CD4-positive, alpha-beta T cell treated with Interleukin-12 subunit alpha and Interleukin-12 subunit beta, for 1 hour (primary cell): ENCODE results near the gene MTHFR.
A peak's percentile ranks its signal among the peaks of the same experiment; 100 is the strongest.
"Not testable (repeated sequence)": the region's sequence is repeated elsewhere in the genome, so short reads cannot be mapped to it uniquely, and the experiment has no call there.

Experiments
- DNase-seq: peaks from one replicate; pipeline ENCODE4 v3.0.0-alpha.2; 2020

Gene MTHFR

GRCh38 chr1:11831945-11832725 is 26.4 kb upstream of the MTHFR start:
- no peak for DNase-seq

- DNase-seq = no peak
Observed at GRCh38 chr1:11828511-11828910, 22.7 kb upstream of the MTHFR start.

GRCh38 chr1:11826946-11827345 is 21.2 kb upstream of the MTHFR start:
- DNase-seq = no peak

- no peak for DNase-seq
Observed at GRCh38 chr1:11825131-11825530, 19.4 kb upstream of the MTHFR start.

GRCh38 chr1:11823366-11824137 is 17.8 kb upstream of the MTHFR start:
- no peak for DNase-seq

GRCh38 chr1:11822091-11822490 is 16.3 kb upstream of the MTHFR start:
- no peak for DNase-seq

GRCh38 chr1:11817192-11817591 is 11.4 kb upstream of the MTHFR start:
- DNase-seq = no peak

GRCh38 chr1:11813021-11813420 is 7.3 kb upstream of the MTHFR start:
- no peak for DNase-seq

- no peak for DNase-seq
Observed at GRCh38 chr1:11807133-11807532, 1.4 kb upstream of the MTHFR start.

- DNase-seq = peak; percentile 27
Observed at GRCh38 chr1:11806307-11806936, 658 bp upstream of the MTHFR start.

- peak; percentile 40 for DNase-seq
Observed at GRCh38 chr1:11804666-11805421, 920 bp downstream of the MTHFR start.

- not testable (repeated sequence) for DNase-seq
Observed at GRCh38 chr1:11803924-11804665, 1.7 kb downstream of the MTHFR start.

GRCh38 chr1:11802973-11803885 is 2.5 kb downstream of the MTHFR start:
- DNase-seq = peak; percentile 80

GRCh38 chr1:11802616-11802972 is 3.2 kb downstream of the MTHFR start:
- DNase-seq = no peak

GRCh38 chr1:11800756-11801433 is 4.9 kb downstream of the MTHFR start:
- DNase-seq = no peak

- no peak for DNase-seq
Observed at GRCh38 chr1:11800391-11800755, 5.4 kb downstream of the MTHFR start.

- no peak for DNase-seq
Observed at GRCh38 chr1:11799896-11800295, 5.9 kb downstream of the MTHFR start.

- DNase-seq = no peak
Observed at GRCh38 chr1:11799099-11799498, 6.7 kb downstream of the MTHFR start.

- no peak for DNase-seq
Observed at GRCh38 chr1:11797525-11798216, 8.1 kb downstream of the MTHFR start.
